Endothelial cell of umbilical vein (primary cell): ENCODE results near the gene ATXN2L. TPM values are rescaled to one million over a fixed set of nuclear protein-coding genes. Genes with fewer than 3 reads are reported as not detected.

Source experiments
- BruUV-seq: library from RNA; stranded (reverse); fragments of 400-500 nt; replicated peaks from 2 replicates; lab custom pipeline; 2021; lab: Mats Ljungman, UMichigan
- CTCF ChIA-PET: fragments of 300-600, 350-600 bp; sonication (Branson Sonifier 250); formaldehyde crosslinking; loops from one replicate; lab custom pipeline; 2021; ENCODE audit warnings: antibody characterized with exemption, inconsistent platforms; lab: Charles Lee
- POLR2A ChIA-PET: fragments of 300-600, 350-600 bp; sonication (Branson Sonifier 250); formaldehyde crosslinking; loops from one replicate; lab custom pipeline; 2021; ENCODE audit warnings: antibody characterized with exemption, inconsistent platforms; lab: Charles Lee
- DNase-seq: peaks from one replicate; pipeline ENCODE4 v3.0.0-alpha.2; 2011; ENCODE audit warnings: low read depth, low spot score
- FAIRE-seq: peaks from 2 replicates; lab custom pipeline; 2011; peaks lifted over from hg19 to GRCh38; lab: Jason Lieb, UNC
- H2AFZ ChIP-seq: 2 replicates; pipeline ENCODE4 v1.6.0; 2012; ENCODE audit warnings: low read depth, low read length, control low read depth, inconsistent platforms
- H3K27ac ChIP-seq: 2 replicates; pipeline ENCODE4 v1.5.1; 2011; ENCODE audit warnings: low read depth, mild to moderate bottlenecking, control low read depth, low read length, moderate library complexity; ENCODE audit not compliant: insufficient read depth
- H3K27me3 ChIP-seq, 2 experiments: 2 replicates each; pipeline versions ENCODE4 v1.6.0 to v1.6.1; 2011; ENCODE audit warnings: low read length in 2 of 2, mixed read lengths in 1 of 2; ENCODE audit not compliant: control insufficient read depth in 2 of 2, insufficient read depth in 2 of 2
- H3K36me3 ChIP-seq, 2 experiments: 2 replicates in 1 of 2; 3 replicates in 1 of 2; pipeline ENCODE4 v1.5.1; 2011; ENCODE audit warnings: low read length in 2 of 2, mild to moderate bottlenecking in 1 of 2, moderate library complexity in 1 of 2; ENCODE audit not compliant: control insufficient read depth in 2 of 2, insufficient read depth in 2 of 2; ENCODE audit errors: extremely low read depth in 1 of 2
- H3K4me1 ChIP-seq: 3 replicates; pipeline ENCODE4 v1.5.1; 2011; ENCODE audit warnings: mild to moderate bottlenecking, low read length; ENCODE audit not compliant: control insufficient read depth, insufficient read depth; ENCODE audit errors: extremely low read depth
- H3K4me2 ChIP-seq: 2 replicates; pipeline ENCODE4 v1.6.1; 2011; ENCODE audit warnings: low read length, control low read depth, mixed read lengths; ENCODE audit not compliant: insufficient read depth
- H3K4me3 ChIP-seq, 3 experiments: fragments of 200-600 bp in 1 of 3; sonication (generic), shearing (Covaris generic) in 1 of 3; replicated peaks in 1 of 3; 2 replicates each; pipeline ENCODE4 v1.5.1; 2011 to 2016; ENCODE audit warnings: control low read depth in 3 of 3, low read length in 3 of 3, mild to moderate bottlenecking in 2 of 3, inconsistent platforms in 1 of 3, low read depth in 1 of 3, moderate library complexity in 1 of 3; ENCODE audit not compliant: insufficient read depth in 1 of 3
- H3K79me2 ChIP-seq: 2 replicates; pipeline ENCODE4 v1.6.0; 2012; ENCODE audit warnings: low read length, inconsistent platforms; ENCODE audit not compliant: control insufficient read depth, insufficient read depth
- H3K9ac ChIP-seq: replicated peaks from 2 replicates; pipeline ENCODE3; 2011; ENCODE audit warnings: low read length, control low read depth; ENCODE audit not compliant: insufficient read depth; ENCODE audit errors: extremely low read depth
- H3K9me1 ChIP-seq: replicated peaks from 3 replicates; pipeline ENCODE4 v1.6.0; 2011; ENCODE audit warnings: mild to moderate bottlenecking, low read length; ENCODE audit not compliant: control insufficient read depth, insufficient read depth; ENCODE audit errors: extremely low read depth
- H3K9me3 ChIP-seq: replicated peaks from 2 replicates; pipeline ENCODE4 v1.5.1; 2012; ENCODE audit warnings: low read length, inconsistent platforms; ENCODE audit not compliant: control insufficient read depth, insufficient read depth
- H4K20me1 ChIP-seq: replicated peaks from 2 replicates; pipeline ENCODE3; 2011; ENCODE audit warnings: mild to moderate bottlenecking, low read length; ENCODE audit not compliant: control insufficient read depth, insufficient read depth; ENCODE audit errors: extremely low read depth
- EZH2 ChIP-seq: IDR thresholded peaks from 2 replicates; pipeline ENCODE4 v1.6.1; 2012; ENCODE audit warnings: borderline replicate concordance, low read depth, mild to moderate bottlenecking, moderate library complexity, low read length, inconsistent platforms; ENCODE audit not compliant: severe bottlenecking
- FOS ChIP-seq: IDR thresholded peaks from 2 replicates; pipeline ENCODE4 v1.6.1; 2011; ENCODE audit warnings: mild to moderate bottlenecking, low read length, moderate library complexity, borderline replicate concordance; ENCODE audit not compliant: insufficient read depth
- GATA2 ChIP-seq: IDR thresholded peaks from 2 replicates; pipeline ENCODE4 v1.7.0; 2011; ENCODE audit warnings: low read depth, mild to moderate bottlenecking, moderate library complexity, mixed read lengths, low read length; ENCODE audit not compliant: insufficient read length, insufficient read depth
- JUN ChIP-seq: IDR thresholded peaks from 2 replicates; pipeline ENCODE4 v1.6.1; 2011; ENCODE audit warnings: borderline replicate concordance, low read depth; ENCODE audit not compliant: insufficient read length, insufficient read depth
- MYC ChIP-seq: IDR thresholded peaks from one replicate; pipeline ENCODE4 v1.6.1; 2011; ENCODE audit warnings: mild to moderate bottlenecking, low read depth, low read length
- POLR2A ChIP-seq: IDR thresholded peaks from 2 replicates; pipeline ENCODE4 v1.6.1; 2012; ENCODE audit warnings: low read depth, mild to moderate bottlenecking, control low read depth, low read length
- POLR2AphosphoS5 ChIP-seq: IDR thresholded peaks from 2 replicates; pipeline ENCODE4 v1.6.1; 2012; ENCODE audit warnings: low read depth, mild to moderate bottlenecking, control low read depth, low read length, moderate library complexity; ENCODE audit not compliant: insufficient read depth
- dilution Hi-C: fragments of 300-500 bp; cut with MboI; formaldehyde crosslinking; loops from one replicate; pipeline ENCODE4 v1.15.0; 2019; ENCODE audit warnings: low sequenced_read_pairs; ENCODE audit not compliant: extremely low pct_ligation_motif_present
- intact Hi-C: fragments of 100-400 bp; cut with micrococcal nuclease; formaldehyde crosslinking; loops from one replicate; pipeline ENCODE4 v1.10.0; 2022
- polyA plus RNA-seq, 4 experiments: library from polyadenylated mRNA; depleted of rRNA in 3 of 4; stranded (reverse) in 3 of 4; unstranded in 1 of 4; fragments of >200 nt; gene quantifications; 2 replicates each; pipeline versions ENCODE4 v1.2.1 to v1.2.3, GENCODE V29; 2011 to 2012; ENCODE audit warnings: missing spikeins in 1 of 4
- total RNA-seq: library from RNA; stranded (reverse); gene quantifications from 2 replicates; pipeline ENCODE4 v1.2.3, GENCODE V29; 2021
- TF ChIP-seq, protein P1 (sequence below), 2 donors: IDR thresholded peaks; 1 replicate in 1 of 2; 2 replicates in 1 of 2; pipeline ENCODE4 v1.5.1; 2011; ENCODE audit warnings: low read length in 2 of 2, mild to moderate bottlenecking in 2 of 2, moderate library complexity in 2 of 2, control low read depth in 1 of 2, inconsistent platforms in 1 of 2, low read depth in 1 of 2; ENCODE audit not compliant: insufficient read depth in 1 of 2; ENCODE audit errors: extremely low read depth in 1 of 2
- TF ChIP-seq, protein P2 (sequence below): IDR thresholded peaks from 2 replicates; pipeline ENCODE4 v1.6.1; 2011; ENCODE audit not compliant: insufficient read depth, insufficient read length

ATXN2L gene
- total and polyA plus RNA-seq, 2 donors (not counting 3 experiments of a cell fraction or from before 2014, with no cell fraction given): 59.0 to 208 TPM

DNA sequence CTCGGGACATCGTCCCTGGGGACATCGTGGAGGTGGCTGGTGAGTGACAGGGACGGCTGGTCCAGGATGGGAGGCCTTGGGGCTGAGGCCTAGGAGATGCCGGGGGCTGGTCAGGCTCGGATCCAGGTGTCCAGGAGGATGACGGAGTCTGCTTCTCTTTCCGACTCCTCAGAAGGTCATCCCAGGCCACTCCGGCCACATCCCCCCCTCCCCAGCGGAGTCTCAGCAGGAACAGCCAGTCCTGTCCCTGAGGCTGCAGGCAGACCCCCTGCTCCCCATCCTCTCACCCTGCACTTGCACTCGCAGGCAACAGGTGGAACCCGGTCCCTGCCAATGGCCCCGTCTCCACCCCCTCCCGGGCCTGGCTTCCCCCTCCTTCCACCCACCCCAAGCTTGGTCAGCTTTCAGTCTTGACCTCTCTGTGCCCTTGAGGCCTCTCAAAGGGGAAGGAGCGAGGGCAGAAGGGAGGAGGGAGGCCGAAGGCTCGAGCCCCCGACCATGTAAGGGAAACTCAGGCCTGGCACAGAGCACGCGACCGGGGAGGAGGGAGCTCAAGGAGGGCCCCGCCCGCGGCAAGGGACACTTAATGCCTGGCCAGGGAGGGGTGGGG is 59.9 kb downstream of the ATXN2L start:
- no peaks in the 10 kb centered on the region for H4K20me1 ChIP-seq
- H3K36me3 ChIP-seq: no peaks in the 10 kb centered on the region
- TF ChIP-seq, protein P1, sequence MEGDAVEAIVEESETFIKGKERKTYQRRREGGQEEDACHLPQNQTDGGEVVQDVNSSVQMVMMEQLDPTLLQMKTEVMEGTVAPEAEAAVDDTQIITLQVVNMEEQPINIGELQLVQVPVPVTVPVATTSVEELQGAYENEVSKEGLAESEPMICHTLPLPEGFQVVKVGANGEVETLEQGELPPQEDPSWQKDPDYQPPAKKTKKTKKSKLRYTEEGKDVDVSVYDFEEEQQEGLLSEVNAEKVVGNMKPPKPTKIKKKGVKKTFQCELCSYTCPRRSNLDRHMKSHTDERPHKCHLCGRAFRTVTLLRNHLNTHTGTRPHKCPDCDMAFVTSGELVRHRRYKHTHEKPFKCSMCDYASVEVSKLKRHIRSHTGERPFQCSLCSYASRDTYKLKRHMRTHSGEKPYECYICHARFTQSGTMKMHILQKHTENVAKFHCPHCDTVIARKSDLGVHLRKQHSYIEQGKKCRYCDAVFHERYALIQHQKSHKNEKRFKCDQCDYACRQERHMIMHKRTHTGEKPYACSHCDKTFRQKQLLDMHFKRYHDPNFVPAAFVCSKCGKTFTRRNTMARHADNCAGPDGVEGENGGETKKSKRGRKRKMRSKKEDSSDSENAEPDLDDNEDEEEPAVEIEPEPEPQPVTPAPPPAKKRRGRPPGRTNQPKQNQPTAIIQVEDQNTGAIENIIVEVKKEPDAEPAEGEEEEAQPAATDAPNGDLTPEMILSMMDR (IDR thresholded peaks at IDR 0.05; ENCODE audit: extremely low read depth in 1 of 2, insufficient read depth in 1 of 2, low read depth in 1 of 2, low read length in 2 of 2): no peak
- no peak for TF ChIP-seq GATA2
- TF ChIP-seq POLR2A: no peak
- no peak for TF ChIP-seq MYC
- no peak for TF ChIP-seq FOS
- TF ChIP-seq, protein P2, sequence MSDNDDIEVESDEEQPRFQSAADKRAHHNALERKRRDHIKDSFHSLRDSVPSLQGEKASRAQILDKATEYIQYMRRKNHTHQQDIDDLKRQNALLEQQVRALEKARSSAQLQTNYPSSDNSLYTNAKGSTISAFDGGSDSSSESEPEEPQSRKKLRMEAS: no peak
- no peak for TF ChIP-seq POLR2AphosphoS5
- TF ChIP-seq EZH2: no peak
- no peak for TF ChIP-seq JUN
- no peak for DNase-seq
- H3K79me2 ChIP-seq: no peaks in the 10 kb centered on the region
- H3K9me1 ChIP-seq: no peaks in the 10 kb centered on the region
- H3K4me3 ChIP-seq: no peak overlapping the region
- H3K4me2 ChIP-seq: no peak overlapping the region
- no peak overlapping the region for H2AFZ ChIP-seq
- H3K9me3 ChIP-seq: no peaks in the 10 kb centered on the region
- H3K9ac ChIP-seq: no peak overlapping the region
- POLR2A ChIA-PET: no interaction called here
- H3K4me1 ChIP-seq: peaks cover 12% of the 10 kb centered on the region
- dilution Hi-C loops: no loop called here
- no TSS peak for BruUV-seq
- H3K27me3 ChIP-seq: no peaks in the 10 kb centered on the region
- no peak overlapping the region for H3K27ac ChIP-seq
- no peak for FAIRE-seq
- CTCF ChIA-PET: interaction anchor here (0.9 kb wide), 1 partner anchor 63 kb away, joined by 3 read pairs; no protein-coding TSS in a partner anchor
- intact Hi-C loops: no loop called here
